HepG2 (cell line): Measurements from ENCODE around the gene ETHE1. TPM values are rescaled to one million over a fixed set of nuclear protein-coding genes. Genes with fewer than 3 reads are reported as not detected.

ENCODE experiments used
- ATAC-seq: fragments of 200-7000 bp; cut with Tn5 transposase; 3 replicates; pipeline ENCODE4 v1.9.1; 2020; ENCODE audit warnings: mild to moderate bottlenecking, moderate library complexity
- BruUV-seq: library from RNA; stranded (reverse); fragments of 400-500 nt; replicated peaks from 2 replicates; lab custom pipeline; 2021; lab: Mats Ljungman, UMichigan
- CTCF ChIA-PET: fragments of 300-600 bp; formaldehyde crosslinking; extraction: SDS; loops from one replicate; lab custom pipeline; 2021; ENCODE audit warnings: low total read pairs, inconsistent platforms, low intra/inter-chr PET ratio; lab: Yijun Ruan, JAX
- POLR2A ChIA-PET: fragments of 350-600 bp; sonication (Branson Sonifier 250); formaldehyde crosslinking; loops from one replicate; lab custom pipeline; 2020; ENCODE audit warnings: antibody characterized with exemption, inconsistent platforms; lab: Yijun Ruan, JAX
- DNase-seq: peaks from one replicate; pipeline ENCODE4 v3.0.0-alpha.2; 2015; ENCODE audit warnings: low spot score
- FAIRE-seq: peaks from 3 replicates; lab custom pipeline; 2011; peaks lifted over from hg19 to GRCh38; lab: Jason Lieb, UNC
- H2AFZ ChIP-seq: one replicate; pipeline ENCODE4 v1.6.1; 2011; ENCODE audit warnings: low read length, inconsistent platforms
- H3K27ac ChIP-seq: fragments of 300-600 bp; 3 replicates; pipeline ENCODE4 v1.8.0; 2011; ENCODE audit warnings: mixed run types, mild to moderate bottlenecking, mixed read lengths, low read length, inconsistent platforms; ENCODE audit not compliant: insufficient read depth; ENCODE audit errors: extremely low read length
- H3K27me3 ChIP-seq, 2 experiments: fragments of 200-600 bp in 1 of 2; 2 replicates in 1 of 2; 3 replicates in 1 of 2; pipeline versions ENCODE4 v1.6.0 to v1.8.0; 2011; ENCODE audit warnings: low read length in 2 of 2, mild to moderate bottlenecking in 2 of 2, moderate library complexity in 2 of 2, inconsistent platforms in 1 of 2; ENCODE audit not compliant: insufficient read depth in 2 of 2, control insufficient read depth in 1 of 2
- H3K36me3 ChIP-seq, 2 experiments: fragments of 200-600 bp in 1 of 2; replicated peaks in 1 of 2; 2 replicates in 1 of 2; 3 replicates in 1 of 2; pipeline versions ENCODE4 v1.5.1 to v1.8.0; 2011; ENCODE audit warnings: low read length in 2 of 2, inconsistent platforms in 1 of 2; ENCODE audit not compliant: insufficient read depth in 2 of 2, control insufficient read depth in 1 of 2
- H3K4me1 ChIP-seq: 2 replicates; pipeline ENCODE4 v1.5.1; 2012; ENCODE audit warnings: low read length, inconsistent platforms; ENCODE audit not compliant: insufficient read depth
- H3K4me2 ChIP-seq: 2 replicates; pipeline ENCODE4 v1.6.0; 2011; ENCODE audit warnings: low read depth, low read length, inconsistent platforms
- H3K4me3 ChIP-seq, 3 experiments: fragments of 200-600 bp in 1 of 3; sonication (generic), shearing (Covaris generic) in 1 of 3; replicated peaks in 1 of 3; 2 replicates each; pipeline ENCODE4 v1.5.1; 2011 to 2016; ENCODE audit warnings: low read length in 3 of 3, inconsistent platforms in 2 of 3, low read depth in 2 of 3, mild to moderate bottlenecking in 2 of 3, control low read depth in 1 of 3, mixed read lengths in 1 of 3; ENCODE audit not compliant: insufficient read depth in 1 of 3
- H3K79me2 ChIP-seq: one replicate; pipeline ENCODE4 v1.6.1; 2011; ENCODE audit warnings: low read length, inconsistent platforms; ENCODE audit not compliant: insufficient read depth
- H3K9ac ChIP-seq: 2 replicates; pipeline ENCODE4 v1.6.0; 2011; ENCODE audit warnings: mild to moderate bottlenecking, low read depth, low read length, inconsistent platforms; ENCODE audit not compliant: insufficient read depth
- H3K9me3 ChIP-seq: 2 replicates; pipeline ENCODE4 v1.5.1; 2012; ENCODE audit warnings: mild to moderate bottlenecking, low read length
- H4K20me1 ChIP-seq: 2 replicates; pipeline ENCODE4 v1.6.0; 2011; ENCODE audit warnings: inconsistent platforms, mild to moderate bottlenecking, low read length, moderate library complexity; ENCODE audit not compliant: insufficient read depth
- BRCA1 ChIP-seq: sonication (generic); formaldehyde crosslinking; IDR thresholded peaks from 2 replicates; pipeline ENCODE4 v1.4.0; 2020; ENCODE audit warnings: missing genetic modification reagents
- CENPT ChIP-seq: sonication (generic); formaldehyde crosslinking; IDR thresholded peaks from 2 replicates; pipeline ENCODE4 v1.8.0; 2022; ENCODE audit warnings: low read depth, mild to moderate bottlenecking, moderate library complexity, missing genetic modification reagents
- KDM3A ChIP-seq: IDR thresholded peaks from 2 replicates; pipeline ENCODE4 v1.6.1; 2018; ENCODE audit warnings: low read depth, missing compliant biosample characterization
- ZNF292 ChIP-seq: sonication (generic); formaldehyde crosslinking; IDR thresholded peaks from 2 replicates; pipeline ENCODE4 v1.8.1; 2022; ENCODE audit warnings: mild to moderate bottlenecking, low read depth, missing genetic modification reagents, borderline replicate concordance
- ZNF780A ChIP-seq: sonication (generic); formaldehyde crosslinking; IDR thresholded peaks from 2 replicates; pipeline ENCODE4 v1.8.0; 2022; ENCODE audit warnings: mild to moderate bottlenecking, missing genetic modification reagents, moderate library complexity
- WGBS: methylation state at CpG from one replicate; pipeline ENCODE4 v1.1.6; 2017; ENCODE audit warnings: low lambda C conversion rate; 5-methylcytosine and 5-hydroxymethylcytosine counted together
- in situ Hi-C: cut with HindIII; loops from 2 replicates; pipeline ENCODE4 v1.10.0; 2017; ENCODE audit warnings: low pct_unique_long_range_greater_than_20kb; ENCODE audit not compliant: extremely low pct_ligation_motif_present
- intact Hi-C: fragments of 100-400 bp; cut with micrococcal nuclease; formaldehyde crosslinking; loops from one replicate; pipeline ENCODE4 v1.10.0; 2022; ENCODE audit not compliant: unreplicated experiment
- polyA plus RNA-seq, 8 experiments: library from polyadenylated mRNA; depleted of rRNA in 3 of 8; stranded (reverse) in 7 of 8; unstranded in 1 of 8; fragments of >200 nt; fragmentation: Illumina TruSeq in 4 of 8; extraction: Trizol in 4 of 8; gene quantifications; 2 replicates each; pipeline versions ENCODE4 v1.2.1 to v1.2.3, GENCODE V29; 2011 to 2016; ENCODE audit warnings: low read depth in 4 of 8, missing spikeins in 1 of 8, mixed read lengths in 1 of 8; ENCODE audit not compliant: insufficient read depth in 1 of 8
- total RNA-seq, 5 experiments: library from RNA; depleted of rRNA; stranded (reverse); fragments of >200 nt; fragmentation: Illumina TruSeq; extraction: Trizol; gene quantifications; 2 replicates each; pipeline ENCODE4 v1.2.3, GENCODE V29; 2016; ENCODE audit warnings: low read depth in 1 of 5
- TF ChIP-seq, protein P1 (sequence below): fragments of 450-650 bp; IDR thresholded peaks from 2 replicates; pipeline ENCODE4 v1.6.1; 2017
- TF ChIP-seq, protein P2 (sequence below): sonication (generic); formaldehyde crosslinking; IDR thresholded peaks from 2 replicates; pipeline ENCODE4 v1.4.0; 2020; ENCODE audit warnings: mild to moderate bottlenecking, low read depth, missing genetic modification reagents

ETHE1 gene
- total and polyA plus RNA-seq, 2 of the 13 experiments (the other 11 are each of a cell fraction or from before 2014, with no cell fraction given): 32.5 to 58.4 TPM

DNA sequence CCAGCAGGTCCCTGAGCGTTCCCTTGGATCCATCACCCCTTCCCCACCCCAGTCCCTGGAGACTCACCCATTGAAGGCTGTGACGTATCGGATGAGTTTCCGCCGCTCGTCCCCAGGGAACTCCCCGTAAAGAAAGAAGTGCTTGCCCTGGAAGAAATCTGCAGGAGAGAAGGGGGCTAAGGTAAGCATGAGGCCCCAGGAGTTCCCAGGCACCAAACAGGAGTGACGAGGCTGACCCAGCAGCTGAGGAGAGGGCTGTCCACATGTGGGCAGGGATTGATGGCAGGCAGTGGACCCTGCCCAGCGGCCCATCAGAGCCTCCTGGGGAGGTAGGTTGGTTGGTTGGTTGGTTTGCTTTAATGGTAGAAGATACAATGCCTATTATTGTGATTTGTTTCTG is 17.1 kb upstream of the ETHE1 start:
- in situ Hi-C loops (no loop called here), intact Hi-C loops (no loop called here)
- BruUV-seq: no TSS peak
- H2AFZ ChIP-seq: no peak overlapping the region
- H3K27me3 ChIP-seq: no peaks in the 10 kb centered on the region
- no peak for TF ChIP-seq BRCA1 (CRISPR knock-in tag)
- TF ChIP-seq KDM3A: no peak
- TF ChIP-seq, protein P1, sequence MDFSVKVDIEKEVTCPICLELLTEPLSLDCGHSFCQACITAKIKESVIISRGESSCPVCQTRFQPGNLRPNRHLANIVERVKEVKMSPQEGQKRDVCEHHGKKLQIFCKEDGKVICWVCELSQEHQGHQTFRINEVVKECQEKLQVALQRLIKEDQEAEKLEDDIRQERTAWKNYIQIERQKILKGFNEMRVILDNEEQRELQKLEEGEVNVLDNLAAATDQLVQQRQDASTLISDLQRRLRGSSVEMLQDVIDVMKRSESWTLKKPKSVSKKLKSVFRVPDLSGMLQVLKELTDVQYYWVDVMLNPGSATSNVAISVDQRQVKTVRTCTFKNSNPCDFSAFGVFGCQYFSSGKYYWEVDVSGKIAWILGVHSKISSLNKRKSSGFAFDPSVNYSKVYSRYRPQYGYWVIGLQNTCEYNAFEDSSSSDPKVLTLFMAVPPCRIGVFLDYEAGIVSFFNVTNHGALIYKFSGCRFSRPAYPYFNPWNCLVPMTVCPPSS: no peak
- TF ChIP-seq ZNF292 (CRISPR knock-in tag): no peak
- no peak for TF ChIP-seq ZNF780A
- TF ChIP-seq, protein P2, sequence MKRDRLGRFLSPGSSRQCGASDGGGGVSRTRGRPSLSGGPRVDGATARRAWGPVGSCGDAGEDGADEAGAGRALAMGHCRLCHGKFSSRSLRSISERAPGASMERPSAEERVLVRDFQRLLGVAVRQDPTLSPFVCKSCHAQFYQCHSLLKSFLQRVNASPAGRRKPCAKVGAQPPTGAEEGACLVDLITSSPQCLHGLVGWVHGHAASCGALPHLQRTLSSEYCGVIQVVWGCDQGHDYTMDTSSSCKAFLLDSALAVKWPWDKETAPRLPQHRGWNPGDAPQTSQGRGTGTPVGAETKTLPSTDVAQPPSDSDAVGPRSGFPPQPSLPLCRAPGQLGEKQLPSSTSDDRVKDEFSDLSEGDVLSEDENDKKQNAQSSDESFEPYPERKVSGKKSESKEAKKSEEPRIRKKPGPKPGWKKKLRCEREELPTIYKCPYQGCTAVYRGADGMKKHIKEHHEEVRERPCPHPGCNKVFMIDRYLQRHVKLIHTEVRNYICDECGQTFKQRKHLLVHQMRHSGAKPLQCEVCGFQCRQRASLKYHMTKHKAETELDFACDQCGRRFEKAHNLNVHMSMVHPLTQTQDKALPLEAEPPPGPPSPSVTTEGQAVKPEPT (CRISPR knock-in tag): no peak
- TF ChIP-seq CENPT (CRISPR knock-in tag): no peak
- no peaks in the 10 kb centered on the region for H3K79me2 ChIP-seq
- H3K9me3 ChIP-seq: peaks cover 2% of the 10 kb centered on the region; the same call in 1 of the 2 replicates
- ATAC-seq: no peak
- H3K4me2 ChIP-seq: no peak overlapping the region
- WGBS: 98% methylated on average over 9 of the region's 9 CpGs
- FAIRE-seq: no peak
- no peak overlapping the region for H3K27ac ChIP-seq
- DNase-seq: no peak
- H3K9ac ChIP-seq: no peak overlapping the region
- peaks cover 11 to 29% of the 10 kb centered on the region in 2 experiments; a peak in 4 of 5 replicates for H3K36me3 ChIP-seq
- CTCF ChIA-PET: no interaction called here
- H3K4me3 ChIP-seq: no peak overlapping the region
- H4K20me1 ChIP-seq: no peaks in the 10 kb centered on the region
- POLR2A ChIA-PET: no interaction called here
- peaks cover 6% of the 10 kb centered on the region; the same call in 1 of the 2 replicates for H3K4me1 ChIP-seq
